Measurements from ENCODE around the gene VWA5A.
"Not testable (repeated sequence)": the region's sequence is repeated elsewhere in the genome, so short reads cannot be mapped to it uniquely, and the experiment has no call there.

VWA5A gene

GRCh38 chr11:124168796-124169195, 53.5 kb downstream of the VWA5A start:
- H3K4me3 ChIP-seq (ENCODE audit: low read depth, low read length), result no peak overlapping the region

- not testable (repeated sequence) for H3K4me3 ChIP-seq (ENCODE audit: low read depth, low read length)
Observed at GRCh38 chr11:124170315-124170714, 55.1 kb downstream of the VWA5A start.

GRCh38 chr11:124170801-124171586, 55.7 kb downstream of the VWA5A start:
- no peak overlapping the region for H3K4me3 ChIP-seq (ENCODE audit: low read depth, low read length)

- no peak overlapping the region for H3K4me3 ChIP-seq (ENCODE audit: low read depth, low read length)
Observed at GRCh38 chr11:124172101-124172500, 56.9 kb downstream of the VWA5A start.

- no peak overlapping the region for H3K4me3 ChIP-seq (ENCODE audit: low read depth, low read length)
Observed at GRCh38 chr11:124172599-124172998, 57.3 kb downstream of the VWA5A start.

GRCh38 chr11:124174001-124174583, 58.8 kb downstream of the VWA5A start:
- H3K4me3 ChIP-seq (ENCODE audit: low read depth, low read length), result no peak overlapping the region

GRCh38 chr11:124176925-124177715, 61.9 kb downstream of the VWA5A start:
- H3K4me3 ChIP-seq (ENCODE audit: low read depth, low read length), result no peak overlapping the region

- H3K4me3 ChIP-seq (ENCODE audit: low read depth, low read length), result no peak overlapping the region
Observed at GRCh38 chr11:124179310-124179709, 64.1 kb downstream of the VWA5A start.

GRCh38 chr11:124183068-124183467, 67.8 kb downstream of the VWA5A start, which contains the start of gene OR10D3:
OR10D3 (plus strand) TSS chr11:124183345; CDS start chr11:124185270, 1,925 bp downstream.
- no peak within 1 kb of the TSS for H3K4me3 ChIP-seq (ENCODE audit: low read depth, low read length)

GRCh38 chr11:124190298-124191139, 75.3 kb downstream of the VWA5A start:
- H3K4me3 ChIP-seq (ENCODE audit: low read depth, low read length), result no peak overlapping the region

GRCh38 chr11:124193221-124194010, 78.2 kb downstream of the VWA5A start:
- H3K4me3 ChIP-seq (ENCODE audit: low read depth, low read length), result no peak overlapping the region

- no peak overlapping the region for H3K4me3 ChIP-seq (ENCODE audit: low read depth, low read length)
Observed at GRCh38 chr11:124194293-124195188, 79.3 kb downstream of the VWA5A start.

- H3K4me3 ChIP-seq (ENCODE audit: low read depth, low read length), result no peak overlapping the region
Observed at GRCh38 chr11:124195189-124195734, 80.0 kb downstream of the VWA5A start.
